Lung (tissue), 13 donors: ENCODE results near the gene TFCP2. TPM values are rescaled to one million over a fixed set of nuclear protein-coding genes. Genes with fewer than 3 reads are reported as not detected.

Source experiments
- ATAC-seq: fragments of 200-7000 bp; cut with Tn5 transposase; one replicate; pipeline ENCODE4 v1.9.1; 2020; ENCODE audit warnings: moderate number of reproducible peaks; ENCODE audit not compliant: insufficient read depth, low FRiP score
- DNase-seq, 3 donors: peaks; one replicate each; pipeline ENCODE4 v3.0.0-alpha.2; 2013 to 2017
- H3K27ac ChIP-seq, 2 donors: one replicate each; pipeline ENCODE4 v1.5.1; 2013; ENCODE audit warnings: mild to moderate bottlenecking in 2 of 2, moderate library complexity in 2 of 2, control low read depth in 1 of 2, inconsistent platforms in 1 of 2, low read depth in 1 of 2, low read length in 1 of 2
- H3K27me3 ChIP-seq, 3 donors: one replicate each; pipeline ENCODE4 v1.5.1; 2013; ENCODE audit warnings: low read length in 2 of 3; ENCODE audit not compliant: control insufficient read depth in 3 of 3, insufficient read depth in 3 of 3
- H3K36me3 ChIP-seq, 4 donors: one replicate each; pipeline ENCODE4 v1.5.1; 2013; ENCODE audit warnings: low read length in 4 of 4, mild to moderate bottlenecking in 1 of 4, moderate library complexity in 1 of 4; ENCODE audit not compliant: control insufficient read depth in 4 of 4, insufficient read depth in 4 of 4
- H3K4me1 ChIP-seq, 5 donors: one replicate each; pipeline ENCODE4 v1.5.1; 2013; ENCODE audit warnings: low read length in 5 of 5, mild to moderate bottlenecking in 2 of 5, moderate library complexity in 1 of 5; ENCODE audit not compliant: control insufficient read depth in 5 of 5, insufficient read depth in 5 of 5
- H3K4me3 ChIP-seq: one replicate; pipeline ENCODE4 v1.5.1; 2013; ENCODE audit warnings: mild to moderate bottlenecking, control low read depth, moderate library complexity
- H3K9ac ChIP-seq, 2 donors: one replicate each; pipeline ENCODE4 v1.5.1; 2013; ENCODE audit warnings: low read length in 2 of 2, control low read depth in 1 of 2; ENCODE audit not compliant: insufficient read depth in 1 of 2
- H3K9me3 ChIP-seq, 4 donors: one replicate each; pipeline ENCODE4 v1.5.1; 2013; ENCODE audit warnings: low read length in 3 of 4, mild to moderate bottlenecking in 1 of 4, moderate library complexity in 1 of 4; ENCODE audit not compliant: control insufficient read depth in 4 of 4, insufficient read depth in 3 of 4
- CTCF ChIP-seq: IDR thresholded peaks from 2 replicates; pipeline ENCODE4 v1.5.1; 2012; ENCODE audit warnings: mild to moderate bottlenecking; ENCODE audit errors: control extremely low read depth, extremely low read depth
- WGBS, 2 donors: extraction: QIAGEN DNeasy Blood & Tissue Kit; methylation state at CpG; one replicate each; pipeline ENCODE4 v1.1.7; 2013; 5-methylcytosine and 5-hydroxymethylcytosine counted together
- polyA plus RNA-seq, 2 donors: library from polyadenylated mRNA; stranded (reverse); fragments of 200-250 nt; gene quantifications; one replicate each; pipeline ENCODE4 v1.2.1, GENCODE V29; 2013
- small RNA-seq: library from RNA; depleted of rRNA; stranded (forward); fragments of <200 nt; gene quantifications from one replicate; pipeline ENCODE3, GENCODE V24; 2014; ENCODE audit warnings: low replicate concordance
- total RNA-seq, 2 donors: library from RNA; depleted of rRNA in 1 of 2; stranded (reverse); fragments of >200 nt in 1 of 2; gene quantifications; one replicate each; pipeline ENCODE4 v1.2.1, GENCODE V29; 2014 to 2021
- donor health status: control.
- donor health status: control.
- donor health status: Bipolar disorder and iron deficiency.
- donor health status: healthy.
- donor health status: DM: yes; HTN: yes; CAD: no.

TFCP2 gene
- total and polyA plus RNA-seq, 4 donors: 9.6 to 27.5 (median 19.0) TPM

- WGBS, 2 donors: 3 to 4% methylated on average over 51 of the region's 51 CpGs
- Histone ChIP-seq H3K9ac (peak within 1 kb of the TSS; percentile 63 to 91), H3K4me3 (peak within 1 kb of the TSS; percentile 70), H3K4me1 (peaks cover 0 to 18% (median 9%) of the 10 kb centered on the region in 5 donors), H3K27me3 (no peaks in the 10 kb centered on the region), H3K36me3 (peaks cover 0 to 7% (median 4%) of the 10 kb centered on the region in 4 donors), H3K27ac (peak within 1 kb of the TSS; percentile 95 to 96), H3K9me3 (no peaks in the 10 kb centered on the region)
- TF ChIP-seq CTCF: peak; percentile 91
- peak; percentile 96 to 99 (median 99) for DNase-seq
- ATAC-seq: peak; percentile 99
Measured at GRCh38 chr12:51047655-51048540, 125.0 kb downstream of the TFCP2 start, which contains the start of gene LETMD1. TSS of gene LETMD1 (plus strand) at chr12:51048327. CDS start at chr12:51048357, 30 bp downstream.

Small RNA genes within 50 kb of the gene (small RNA-seq; reads per million reads assigned to genes)
- gene RF00019 (not detected), gene RNU6-199P (not detected)

Other genes with a start within 250 kb of the TFCP2 start
- not detected for gene HIGD1C, start 220.6 kb downstream of the TFCP2 start, total RNA-seq
- not detected for gene HIGD1C, start 220.6 kb downstream of the TFCP2 start, polyA plus RNA-seq
- 100 to 1,000 TPM; 112 to 129 TPM for gene SLC11A2, start 146.8 kb downstream of the TFCP2 start, total RNA-seq
- 10 to 100 TPM; 29.2 to 69.2 TPM for gene SLC11A2, start 146.8 kb downstream of the TFCP2 start, polyA plus RNA-seq
- 10 to 100 TPM; 45.2 to 81.6 TPM for gene LETMD1, start 124.8 kb downstream of the TFCP2 start, total RNA-seq
- gene LETMD1, start 124.8 kb downstream of the TFCP2 start, polyA plus RNA-seq: 10 to 100 TPM; 29.9 to 52.0 TPM
- 10 to 100 TPM; 29.1 to 29.9 TPM for gene CSRNP2, start 89.5 kb downstream of the TFCP2 start, total RNA-seq
- 10 to 100 TPM; 10.7 to 12.0 TPM for gene CSRNP2, start 89.5 kb downstream of the TFCP2 start, polyA plus RNA-seq
- 10 to 100 TPM in 1 of 2 donors, 1 to 10 TPM in 1; 9.1 to 16.1 TPM for gene POU6F1, start 44.9 kb upstream of the TFCP2 start, total RNA-seq
- gene POU6F1, start 44.9 kb upstream of the TFCP2 start, polyA plus RNA-seq: 1 to 10 TPM; 3.0 to 9.4 TPM
- gene DAZAP2, start 65.7 kb upstream of the TFCP2 start, total RNA-seq: 100 to 1,000 TPM; 186 to 215 TPM
- 100 to 1,000 TPM; 146 to 644 TPM for gene DAZAP2, start 65.7 kb upstream of the TFCP2 start, polyA plus RNA-seq
- gene SMAGP, start 97.3 kb upstream of the TFCP2 start, total RNA-seq: 10 to 100 TPM in 1 of 2 donors, 1 to 10 TPM in 1; 9.7 to 26.0 TPM
- 10 to 100 TPM; 17.0 to 17.3 TPM for gene SMAGP, start 97.3 kb upstream of the TFCP2 start, polyA plus RNA-seq
- 10 to 100 TPM; 13.4 to 22.9 TPM for gene BIN2, start 151.0 kb upstream of the TFCP2 start, total RNA-seq
- gene BIN2, start 151.0 kb upstream of the TFCP2 start, polyA plus RNA-seq: 10 to 100 TPM; 12.0 to 54.5 TPM
- gene CELA1, start 173.5 kb upstream of the TFCP2 start, total RNA-seq: not detected
- under 1 TPM in 1 of 2 donors, not detected in 1; 0.05 TPM for gene CELA1, start 173.5 kb upstream of the TFCP2 start, polyA plus RNA-seq
- 10 to 100 TPM in 1 of 2 donors, 1 to 10 TPM in 1; 7.4 to 36.0 TPM for gene GALNT6, start 218.3 kb upstream of the TFCP2 start, total RNA-seq
- gene GALNT6, start 218.3 kb upstream of the TFCP2 start, polyA plus RNA-seq: 10 to 100 TPM in 1 of 2 donors, 1 to 10 TPM in 1; 5.5 to 10.6 TPM